Sigmoid colon (tissue), 4 donors: ENCODE measurements around the gene PAPPA.

Source experiments
- EP300 ChIP-seq, 4 donors: sonication (generic); formaldehyde crosslinking; IDR thresholded peaks; one replicate each; pipeline ENCODE4 v1.6.1; 2017; ENCODE audit warnings: antibody characterized with exemption in 4 of 4
- POLR2A ChIP-seq, 2 donors: fragments of 450-650 bp; IDR thresholded peaks; one replicate each; pipeline ENCODE4 v1.6.1; 2016; ENCODE audit warnings: antibody characterized with exemption in 2 of 2, mild to moderate bottlenecking in 2 of 2, moderate library complexity in 2 of 2
- POLR2AphosphoS5 ChIP-seq, 4 donors: sonication (generic); formaldehyde crosslinking; IDR thresholded peaks; one replicate each; pipeline ENCODE4 v1.6.1; 2017; ENCODE audit warnings: antibody characterized with exemption in 4 of 4
- TF ChIP-seq, protein P1 (sequence below), 4 experiments: fragments of 450-650 bp in 3 of 4; fragments of 200-600 bp in 1 of 4; IDR thresholded peaks; one replicate each; pipeline ENCODE4 v1.5.1; 2016 to 2019; ENCODE audit warnings: antibody characterized with exemption in 4 of 4, mild to moderate bottlenecking in 3 of 4, moderate library complexity in 2 of 4

DNA sequence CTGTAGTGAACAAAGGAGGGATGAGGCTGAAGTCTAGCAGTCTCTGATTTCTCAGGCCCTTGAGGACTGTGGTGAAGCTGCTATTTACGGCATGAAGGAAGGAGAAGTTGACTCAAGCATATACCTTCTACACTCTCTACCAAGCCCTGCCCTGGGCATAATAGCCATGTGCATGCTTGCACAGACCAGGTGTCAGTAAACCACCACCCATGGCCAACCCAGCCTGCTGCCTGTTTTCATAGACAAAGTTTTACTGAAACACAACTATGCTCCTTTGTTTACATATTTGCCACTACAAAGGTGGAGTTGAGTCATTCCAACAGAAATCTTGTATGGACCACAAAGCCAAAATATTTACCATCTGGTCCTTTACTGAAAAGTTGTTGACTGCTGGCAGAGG is 126.9 kb downstream of the PAPPA start:
- TF ChIP-seq, protein P1, sequence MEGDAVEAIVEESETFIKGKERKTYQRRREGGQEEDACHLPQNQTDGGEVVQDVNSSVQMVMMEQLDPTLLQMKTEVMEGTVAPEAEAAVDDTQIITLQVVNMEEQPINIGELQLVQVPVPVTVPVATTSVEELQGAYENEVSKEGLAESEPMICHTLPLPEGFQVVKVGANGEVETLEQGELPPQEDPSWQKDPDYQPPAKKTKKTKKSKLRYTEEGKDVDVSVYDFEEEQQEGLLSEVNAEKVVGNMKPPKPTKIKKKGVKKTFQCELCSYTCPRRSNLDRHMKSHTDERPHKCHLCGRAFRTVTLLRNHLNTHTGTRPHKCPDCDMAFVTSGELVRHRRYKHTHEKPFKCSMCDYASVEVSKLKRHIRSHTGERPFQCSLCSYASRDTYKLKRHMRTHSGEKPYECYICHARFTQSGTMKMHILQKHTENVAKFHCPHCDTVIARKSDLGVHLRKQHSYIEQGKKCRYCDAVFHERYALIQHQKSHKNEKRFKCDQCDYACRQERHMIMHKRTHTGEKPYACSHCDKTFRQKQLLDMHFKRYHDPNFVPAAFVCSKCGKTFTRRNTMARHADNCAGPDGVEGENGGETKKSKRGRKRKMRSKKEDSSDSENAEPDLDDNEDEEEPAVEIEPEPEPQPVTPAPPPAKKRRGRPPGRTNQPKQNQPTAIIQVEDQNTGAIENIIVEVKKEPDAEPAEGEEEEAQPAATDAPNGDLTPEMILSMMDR (IDR thresholded peaks at IDR 0.05), result no peak
- TF ChIP-seq POLR2A (IDR thresholded peaks at IDR 0.05), result no peak
- TF ChIP-seq POLR2AphosphoS5 (IDR thresholded peaks at IDR 0.05), result no peak
- TF ChIP-seq EP300 (IDR thresholded peaks at IDR 0.05), result no peak
